ENCODE data around the gene ANXA9.

DNA sequence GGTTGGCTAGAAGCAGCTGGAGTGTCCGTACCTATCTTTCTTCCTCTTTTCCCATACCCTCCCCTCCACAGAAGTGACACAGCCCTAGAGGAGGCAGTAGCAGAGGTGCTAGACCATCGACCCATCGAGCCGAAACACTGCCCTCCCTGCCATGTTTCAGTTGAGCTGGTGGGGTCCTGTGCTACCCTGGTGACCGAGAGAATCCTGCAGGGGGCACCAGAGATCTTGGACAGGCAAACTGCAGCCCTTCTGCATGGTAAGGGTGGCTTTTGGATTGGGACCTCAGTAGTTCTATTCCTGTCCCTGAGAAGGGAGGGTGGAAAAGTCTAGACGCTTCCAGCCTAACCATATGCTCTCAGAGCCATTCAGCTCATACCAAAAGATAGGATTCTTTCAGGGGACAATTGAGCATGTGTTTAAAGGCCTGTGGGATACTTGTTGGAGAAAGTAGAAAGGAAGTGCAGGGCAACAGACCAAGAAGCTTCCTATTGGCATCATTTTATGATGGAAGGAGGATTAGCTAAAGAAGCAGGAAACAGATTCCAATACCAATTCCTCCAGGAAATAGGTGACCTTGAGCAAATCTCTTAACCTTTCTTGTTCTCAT lies 42.6 kb downstream of the ANXA9 start:
- peak; percentile 92 to 97 for TF ChIP-seq CTCF (conservative IDR thresholded peaks at IDR 0.05; ENCODE audit: low read depth in 2 of 2)
- no peak for TF ChIP-seq EZH2 (IDR thresholded peaks at IDR 0.05; ENCODE audit: low read depth, unreplicated experiment)
- no peak for TF ChIP-seq EZH2phosphoT487 (IDR thresholded peaks at IDR 0.05; ENCODE audit: unreplicated experiment)
- TF ChIP-seq POLR2AphosphoS5 (IDR thresholded peaks at IDR 0.05; ENCODE audit: low read depth) = no peak
- no peak for TF ChIP-seq CREB1 (CRISPR knock-in tag; IDR thresholded peaks at IDR 0.05; ENCODE audit: low read depth)
- no peak for TF ChIP-seq ETS1 (IDR thresholded peaks at IDR 0.05)
- TF ChIP-seq, protein P1, sequence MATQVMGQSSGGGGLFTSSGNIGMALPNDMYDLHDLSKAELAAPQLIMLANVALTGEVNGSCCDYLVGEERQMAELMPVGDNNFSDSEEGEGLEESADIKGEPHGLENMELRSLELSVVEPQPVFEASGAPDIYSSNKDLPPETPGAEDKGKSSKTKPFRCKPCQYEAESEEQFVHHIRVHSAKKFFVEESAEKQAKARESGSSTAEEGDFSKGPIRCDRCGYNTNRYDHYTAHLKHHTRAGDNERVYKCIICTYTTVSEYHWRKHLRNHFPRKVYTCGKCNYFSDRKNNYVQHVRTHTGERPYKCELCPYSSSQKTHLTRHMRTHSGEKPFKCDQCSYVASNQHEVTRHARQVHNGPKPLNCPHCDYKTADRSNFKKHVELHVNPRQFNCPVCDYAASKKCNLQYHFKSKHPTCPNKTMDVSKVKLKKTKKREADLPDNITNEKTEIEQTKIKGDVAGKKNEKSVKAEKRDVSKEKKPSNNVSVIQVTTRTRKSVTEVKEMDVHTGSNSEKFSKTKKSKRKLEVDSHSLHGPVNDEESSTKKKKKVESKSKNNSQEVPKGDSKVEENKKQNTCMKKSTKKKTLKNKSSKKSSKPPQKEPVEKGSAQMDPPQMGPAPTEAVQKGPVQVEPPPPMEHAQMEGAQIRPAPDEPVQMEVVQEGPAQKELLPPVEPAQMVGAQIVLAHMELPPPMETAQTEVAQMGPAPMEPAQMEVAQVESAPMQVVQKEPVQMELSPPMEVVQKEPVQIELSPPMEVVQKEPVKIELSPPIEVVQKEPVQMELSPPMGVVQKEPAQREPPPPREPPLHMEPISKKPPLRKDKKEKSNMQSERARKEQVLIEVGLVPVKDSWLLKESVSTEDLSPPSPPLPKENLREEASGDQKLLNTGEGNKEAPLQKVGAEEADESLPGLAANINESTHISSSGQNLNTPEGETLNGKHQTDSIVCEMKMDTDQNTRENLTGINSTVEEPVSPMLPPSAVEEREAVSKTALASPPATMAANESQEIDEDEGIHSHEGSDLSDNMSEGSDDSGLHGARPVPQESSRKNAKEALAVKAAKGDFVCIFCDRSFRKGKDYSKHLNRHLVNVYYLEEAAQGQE (IDR thresholded peaks at IDR 0.05; ENCODE audit: unreplicated experiment) = no peak
- TF ChIP-seq ZNF462 (CRISPR knock-in tag; IDR thresholded peaks at IDR 0.05) = no peak
- TF ChIP-seq JUNB (IDR thresholded peaks at IDR 0.05; ENCODE audit: unreplicated experiment) = no peak
